T-helper 1 cell treated with Interleukin-12 subunit alpha and Interleukin-12 subunit beta and Interleukin-4 antibody, amounts not matched to agents 30 μg/mL and 1 μg/mL, for 36 hours (primary cell): ENCODE results near the gene ATP11C.
"Not testable (repeated sequence)": the region's sequence is repeated elsewhere in the genome, so short reads cannot be mapped to it uniquely, and the experiment has no call there.

Source experiments
- H3K27ac Mint-ChIP-seq: one replicate; pipeline ENCODE4 v1.8.0; 2021; ENCODE audit warnings: mild to moderate bottlenecking, mixed read lengths
- H3K27me3 Mint-ChIP-seq: one replicate; pipeline ENCODE4 v1.8.0; 2021; ENCODE audit warnings: low read depth, mixed read lengths
- H3K36me3 Mint-ChIP-seq: one replicate; pipeline ENCODE4 v1.8.0; 2021; ENCODE audit warnings: low read depth, mixed read lengths
- H3K4me1 Mint-ChIP-seq: one replicate; pipeline ENCODE4 v1.8.0; 2021; ENCODE audit warnings: low read depth, mixed read lengths
- H3K4me3 Mint-ChIP-seq: one replicate; pipeline ENCODE4 v1.8.0; 2021; ENCODE audit warnings: mild to moderate bottlenecking, moderate library complexity, mixed read lengths
- H3K9me3 Mint-ChIP-seq: one replicate; pipeline ENCODE4 v1.8.0; 2021; ENCODE audit warnings: mixed read lengths

The ATP11C gene

DNA sequence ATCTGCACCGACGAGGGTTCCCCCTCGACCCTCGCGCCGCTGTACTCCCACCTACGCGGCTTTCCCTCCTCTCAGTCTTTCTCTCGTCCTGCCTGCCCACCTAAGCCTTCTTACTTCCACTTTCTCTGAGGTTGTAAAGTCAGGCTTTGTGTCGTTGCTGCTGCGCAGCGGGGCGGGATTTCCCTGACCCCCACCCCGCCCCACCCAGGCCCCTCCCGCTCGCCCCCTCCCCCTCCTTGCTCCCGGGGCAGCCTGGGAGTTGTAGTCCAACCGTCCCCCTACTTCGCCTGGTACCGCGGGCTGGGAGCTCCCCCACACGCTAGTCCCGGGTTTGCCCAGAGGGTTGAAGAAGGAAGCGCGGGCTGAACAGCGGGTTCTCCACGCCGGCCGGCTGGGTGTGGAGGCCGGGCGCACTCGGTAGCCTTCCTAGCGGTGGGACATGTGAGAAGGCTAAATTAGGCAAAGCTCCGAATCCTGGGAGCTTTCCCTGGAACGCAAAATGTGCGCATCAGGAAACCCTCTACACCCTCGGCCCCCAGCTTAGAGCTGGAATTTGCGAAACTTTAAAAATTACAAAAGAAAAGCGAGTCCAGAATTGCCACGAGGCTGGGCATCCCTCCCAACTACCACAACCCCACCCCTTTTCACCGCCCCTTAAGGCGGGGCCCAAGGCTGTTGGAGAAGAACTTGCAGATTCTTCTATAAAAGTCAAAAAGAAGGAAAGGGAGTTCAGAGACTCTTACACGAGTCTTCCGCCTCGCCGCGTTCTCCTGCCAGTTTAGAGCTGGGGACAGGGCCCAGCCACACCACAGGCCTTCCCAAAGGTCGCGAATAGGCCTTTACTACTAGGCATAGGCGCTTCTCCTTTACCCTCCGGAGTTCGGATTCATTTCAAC lies at the start of gene ATP11C:
TSS of gene ATP11C (minus strand) at position 153 of the 896 bp plus-strand sequence. CDS start 1,011 bp downstream, outside the sequence.
- H3K36me3 Mint-ChIP-seq: peaks cover 2% of the 10 kb centered on the region
- no peaks in the 10 kb centered on the region for H3K9me3 Mint-ChIP-seq
- H3K27ac Mint-ChIP-seq: peak within 1 kb of the TSS; percentile 98
- H3K4me3 Mint-ChIP-seq: peak within 1 kb of the TSS; percentile 96
- H3K4me1 Mint-ChIP-seq: peaks cover 15% of the 10 kb centered on the region
- H3K27me3 Mint-ChIP-seq: peaks cover 6% of the 10 kb centered on the region

DNA sequence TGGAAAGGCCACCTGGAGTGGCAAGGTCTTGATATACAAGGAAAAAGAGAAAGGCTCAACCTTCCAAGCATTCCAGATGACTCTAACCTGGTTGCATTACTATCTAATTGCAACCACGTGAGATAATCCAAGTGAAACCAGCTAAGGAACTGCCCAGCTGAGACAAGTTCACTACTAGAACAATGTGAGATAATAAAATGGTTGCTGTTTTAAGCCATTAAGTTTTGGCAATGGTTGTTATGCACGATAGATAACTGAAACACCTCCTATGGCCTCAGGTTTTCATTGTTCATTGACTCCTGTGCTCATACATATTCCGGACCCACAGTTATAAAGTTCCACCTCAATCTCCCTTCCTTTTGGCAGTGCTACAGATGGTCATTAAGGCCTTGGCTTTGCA lies 41.6 kb upstream of the ATP11C start:
- Mint-ChIP-seq H3K4me1 (no peaks in the 10 kb centered on the region), H3K27me3 (peaks cover 15% of the 10 kb centered on the region), H3K36me3 (no peaks in the 10 kb centered on the region), H3K4me3 (no peak overlapping the region), H3K9me3 (no peaks in the 10 kb centered on the region), H3K27ac (no peak overlapping the region)

DNA sequence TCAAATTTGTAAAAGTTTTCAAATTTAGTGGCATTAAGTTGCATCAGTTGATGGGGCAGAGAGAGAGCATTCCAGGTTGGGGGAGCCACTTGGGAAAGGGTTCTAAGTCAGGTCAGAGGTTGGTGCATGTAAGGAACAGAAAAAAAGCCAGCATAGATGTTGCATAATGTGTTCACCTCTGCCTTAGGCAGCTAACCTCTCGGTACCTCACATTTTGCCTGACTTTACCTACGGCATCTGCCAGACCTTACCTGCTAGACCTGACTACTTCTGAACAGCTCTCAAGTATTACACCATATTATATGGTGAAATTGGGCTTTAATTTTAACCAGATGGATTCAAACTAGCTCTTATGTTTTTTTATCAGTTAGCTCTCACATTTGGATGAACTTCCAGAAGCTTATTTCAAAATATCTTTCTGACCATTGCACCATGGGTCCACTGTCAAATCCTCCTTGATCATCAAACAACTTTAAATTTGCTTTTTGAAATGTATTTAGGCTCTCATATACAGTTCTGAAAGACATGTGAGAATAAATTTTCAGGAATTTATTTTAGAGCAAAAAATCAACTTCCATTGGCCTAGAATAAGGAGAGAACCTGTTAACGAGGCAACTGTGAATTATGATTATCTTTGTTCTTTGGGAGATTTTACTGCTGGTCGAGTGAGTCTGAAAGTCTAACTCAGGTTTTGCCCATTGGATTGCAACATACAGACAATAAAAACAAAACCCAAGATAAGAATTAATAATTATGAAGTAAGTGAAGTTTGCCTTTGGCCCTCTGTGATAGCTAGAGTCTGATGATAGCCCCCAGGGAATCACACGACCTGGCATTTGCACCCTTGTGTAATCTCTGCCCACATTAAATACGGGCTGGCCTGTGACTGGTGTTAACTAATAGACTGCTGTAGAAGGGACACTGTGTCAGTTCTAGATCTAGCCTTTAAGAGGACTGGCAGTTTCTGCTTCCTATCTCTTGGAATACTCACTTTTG lies 40.1 kb upstream of the ATP11C start:
- no peaks in the 10 kb centered on the region for H3K4me1 Mint-ChIP-seq
- H3K4me3 Mint-ChIP-seq: no peak overlapping the region
- no peaks in the 10 kb centered on the region for H3K9me3 Mint-ChIP-seq
- no peak overlapping the region for H3K27ac Mint-ChIP-seq
- no peaks in the 10 kb centered on the region for H3K36me3 Mint-ChIP-seq
- H3K27me3 Mint-ChIP-seq: peaks cover 15% of the 10 kb centered on the region

DNA sequence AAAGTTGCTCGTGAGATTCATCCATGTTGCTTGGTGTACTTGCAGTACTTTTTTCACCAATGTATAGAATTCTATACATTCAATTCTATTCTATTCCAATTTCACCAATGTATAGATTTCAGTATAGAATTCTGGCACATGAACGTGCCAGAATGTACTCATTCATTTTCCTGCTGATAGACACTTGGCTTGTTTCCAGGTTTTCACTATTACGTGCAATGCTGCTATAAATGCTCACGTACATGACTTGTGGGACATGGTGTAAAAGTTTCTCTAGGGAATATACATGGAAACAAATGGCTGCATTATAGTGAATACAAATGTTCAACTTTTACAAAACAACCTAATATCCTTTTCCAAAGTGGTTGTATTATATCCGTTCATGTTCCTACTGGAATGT lies 39.3 kb upstream of the ATP11C start:
- no peaks in the 10 kb centered on the region for H3K9me3 Mint-ChIP-seq
- no peaks in the 10 kb centered on the region for H3K4me1 Mint-ChIP-seq
- peaks cover 15% of the 10 kb centered on the region for H3K27me3 Mint-ChIP-seq
- no peaks in the 10 kb centered on the region for H3K36me3 Mint-ChIP-seq
- no peak overlapping the region for H3K4me3 Mint-ChIP-seq
- no peak overlapping the region for H3K27ac Mint-ChIP-seq

DNA sequence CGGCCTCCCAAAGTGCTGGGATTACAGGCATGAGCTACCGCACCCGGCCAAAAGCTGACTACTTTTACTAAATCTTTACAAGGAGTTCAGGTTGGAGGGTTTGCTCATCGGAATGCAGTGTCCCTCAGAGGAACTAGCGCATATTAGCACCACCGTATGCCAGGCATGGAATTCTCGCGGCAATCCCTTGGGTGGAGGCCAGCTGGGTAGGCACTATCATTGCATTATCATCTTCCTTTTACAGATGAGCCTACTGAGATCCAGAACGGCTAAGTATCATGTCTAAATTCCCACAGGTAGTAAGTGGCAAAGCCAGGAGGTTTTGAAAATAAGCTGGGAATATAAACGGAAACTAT lies 38.5 kb upstream of the ATP11C start:
- no peaks in the 10 kb centered on the region for H3K9me3 Mint-ChIP-seq
- no peaks in the 10 kb centered on the region for H3K4me1 Mint-ChIP-seq

DNA sequence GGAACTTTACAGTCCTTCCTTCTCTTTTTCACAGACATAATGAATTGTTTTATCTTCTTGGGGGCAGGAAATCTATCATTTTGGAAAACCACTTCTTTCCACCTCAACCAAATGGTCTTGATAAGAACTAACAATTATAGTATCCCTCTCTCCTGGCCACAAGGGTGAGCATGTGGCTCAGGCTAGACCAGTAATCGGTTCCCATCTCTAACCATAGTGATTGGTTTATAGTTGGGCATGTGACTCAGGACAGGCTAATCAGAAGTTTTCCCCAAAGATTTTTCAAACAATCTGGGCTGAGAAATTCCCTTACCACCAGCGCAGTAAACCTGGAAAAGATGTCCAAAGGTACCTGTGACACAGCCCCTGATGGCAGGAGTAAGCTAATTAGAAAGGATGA lies 36.4 kb upstream of the ATP11C start:
- Mint-ChIP-seq H3K27ac (no peak overlapping the region), H3K4me1 (no peaks in the 10 kb centered on the region), H3K27me3 (peaks cover 15% of the 10 kb centered on the region), H3K36me3 (no peaks in the 10 kb centered on the region), H3K4me3 (no peak overlapping the region), H3K9me3 (no peaks in the 10 kb centered on the region)

More for the DNA sequence above, 38.5 kb upstream of the ATP11C start:
- no peaks in the 10 kb centered on the region for H3K36me3 Mint-ChIP-seq
- no peak overlapping the region for H3K4me3 Mint-ChIP-seq
- H3K27me3 Mint-ChIP-seq: peaks cover 15% of the 10 kb centered on the region
- H3K27ac Mint-ChIP-seq: no peak overlapping the region

DNA sequence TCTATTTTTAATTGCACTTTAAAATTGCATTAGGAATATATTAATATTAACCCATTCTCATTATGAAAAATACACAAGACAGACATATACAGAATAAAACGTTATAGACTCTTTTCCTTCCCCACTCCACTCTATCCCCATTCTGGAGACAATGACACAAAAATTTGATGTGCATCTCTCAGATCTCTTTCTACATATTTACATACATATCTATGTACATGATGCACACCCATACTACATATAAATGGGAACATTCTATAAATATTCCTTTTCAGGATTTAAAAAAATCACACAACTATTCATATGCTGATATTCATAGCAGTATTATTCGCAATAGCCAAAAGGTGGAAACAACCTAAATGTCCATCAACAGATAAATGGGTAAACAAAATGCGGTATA lies 34.9 kb upstream of the ATP11C start:
- no peak overlapping the region for H3K27ac Mint-ChIP-seq
- H3K27me3 Mint-ChIP-seq: peaks cover 15% of the 10 kb centered on the region
- no peaks in the 10 kb centered on the region for H3K4me1 Mint-ChIP-seq
- H3K36me3 Mint-ChIP-seq: no peaks in the 10 kb centered on the region
- H3K9me3 Mint-ChIP-seq: no peaks in the 10 kb centered on the region
- no peak overlapping the region for H3K4me3 Mint-ChIP-seq

DNA sequence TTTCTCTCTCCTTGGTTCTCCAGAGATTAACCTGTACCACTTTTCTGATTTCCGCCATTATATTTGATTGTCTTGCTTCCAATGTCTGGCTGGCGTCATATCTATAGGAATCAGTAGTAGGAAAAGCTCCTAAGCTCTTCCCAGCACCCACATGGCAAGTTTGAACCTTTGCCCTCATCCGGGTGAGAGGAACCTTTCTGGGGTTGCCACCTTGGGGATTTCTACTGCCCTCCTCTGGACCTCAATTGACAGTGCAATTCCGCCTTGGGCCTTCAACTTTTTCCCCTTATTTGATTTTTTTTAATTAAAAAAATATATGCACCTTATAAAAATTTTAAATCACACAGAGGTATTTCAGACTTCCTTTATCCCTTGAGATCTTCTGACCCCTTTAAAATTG lies 34.4 kb upstream of the ATP11C start:
- no peaks in the 10 kb centered on the region for H3K9me3 Mint-ChIP-seq
- no peak overlapping the region for H3K27ac Mint-ChIP-seq
- H3K36me3 Mint-ChIP-seq: no peaks in the 10 kb centered on the region
- H3K4me1 Mint-ChIP-seq: no peaks in the 10 kb centered on the region
- H3K27me3 Mint-ChIP-seq: peaks cover 15% of the 10 kb centered on the region
- no peak overlapping the region for H3K4me3 Mint-ChIP-seq

DNA sequence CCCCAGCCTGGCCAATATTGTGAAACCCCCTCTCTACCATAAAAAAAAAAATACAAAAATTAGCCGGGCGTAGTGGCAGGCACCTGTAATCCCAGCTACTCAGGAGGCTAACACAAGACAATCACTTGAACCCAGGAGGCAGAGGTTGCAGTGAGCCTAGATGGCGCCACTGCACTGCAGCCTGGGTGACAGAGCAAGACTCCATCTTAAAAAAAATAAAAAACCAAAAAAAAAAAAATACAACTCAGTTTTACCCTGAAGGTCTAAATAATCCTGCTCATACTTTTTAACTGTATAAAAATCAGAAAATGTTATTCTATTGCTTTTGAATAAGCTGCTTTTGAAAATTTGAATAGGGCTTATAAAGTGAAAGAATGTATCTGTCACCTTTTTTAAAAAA lies 33.3 kb upstream of the ATP11C start:
- H3K4me3 Mint-ChIP-seq, H3K27ac Mint-ChIP-seq, H3K4me1 Mint-ChIP-seq, H3K36me3 Mint-ChIP-seq, H3K9me3 Mint-ChIP-seq: not testable (repeated sequence)
- H3K27me3 Mint-ChIP-seq: peaks cover 10% of the 10 kb centered on the region

DNA sequence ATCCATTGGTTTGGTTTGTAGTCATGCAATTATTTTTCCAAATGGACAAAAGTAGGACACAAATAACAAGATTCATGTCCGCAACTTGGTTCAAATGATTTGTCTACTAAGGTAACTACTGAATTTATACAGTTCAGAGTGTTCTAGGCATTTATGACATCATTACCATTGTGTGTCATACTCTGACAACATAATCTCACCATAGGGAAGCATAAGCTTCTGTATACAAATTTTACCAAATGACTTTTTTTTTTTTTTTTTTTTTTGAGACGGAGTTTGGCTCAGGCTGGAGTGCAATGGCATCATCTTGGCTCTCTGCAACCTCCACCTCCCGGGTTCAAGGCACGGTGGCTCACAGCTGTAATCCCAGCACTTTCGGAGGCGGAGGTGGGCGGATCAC lies 32.6 kb upstream of the ATP11C start, which contains the start of gene CXorf66:
TSS of gene CXorf66 (minus strand) at position 101 of the 400 bp plus-strand sequence. CDS start at position 76, 25 bp downstream.
- Mint-ChIP-seq H3K36me3 (no peaks in the 10 kb centered on the region), H3K4me1 (no peaks in the 10 kb centered on the region), H3K9me3 (no peaks in the 10 kb centered on the region), H3K4me3 (no peak within 1 kb of the TSS), H3K27me3 (peaks cover 5% of the 10 kb centered on the region), H3K27ac (no peak within 1 kb of the TSS)

DNA sequence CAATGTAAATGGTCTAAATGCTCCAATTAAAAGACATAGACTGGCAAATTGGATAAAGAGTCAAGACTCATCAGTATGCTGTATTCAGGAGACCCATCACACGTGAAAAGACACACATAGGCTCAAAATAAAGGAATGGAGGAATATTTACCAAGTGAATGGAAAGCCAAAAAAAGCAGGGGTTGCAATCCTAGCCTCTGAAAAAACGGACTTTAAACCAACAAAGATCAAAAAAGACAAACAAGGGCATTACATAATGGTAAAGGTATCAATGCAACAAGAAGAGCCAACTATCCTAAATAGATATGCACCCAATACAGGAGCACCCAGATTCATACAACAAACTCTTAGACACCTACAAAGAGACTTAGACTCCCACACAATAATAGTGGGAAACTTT lies 28.2 kb upstream of the ATP11C start:
- H3K4me3 Mint-ChIP-seq, H3K27me3 Mint-ChIP-seq, H3K4me1 Mint-ChIP-seq, H3K36me3 Mint-ChIP-seq, H3K27ac Mint-ChIP-seq, H3K9me3 Mint-ChIP-seq: not testable (repeated sequence)

DNA sequence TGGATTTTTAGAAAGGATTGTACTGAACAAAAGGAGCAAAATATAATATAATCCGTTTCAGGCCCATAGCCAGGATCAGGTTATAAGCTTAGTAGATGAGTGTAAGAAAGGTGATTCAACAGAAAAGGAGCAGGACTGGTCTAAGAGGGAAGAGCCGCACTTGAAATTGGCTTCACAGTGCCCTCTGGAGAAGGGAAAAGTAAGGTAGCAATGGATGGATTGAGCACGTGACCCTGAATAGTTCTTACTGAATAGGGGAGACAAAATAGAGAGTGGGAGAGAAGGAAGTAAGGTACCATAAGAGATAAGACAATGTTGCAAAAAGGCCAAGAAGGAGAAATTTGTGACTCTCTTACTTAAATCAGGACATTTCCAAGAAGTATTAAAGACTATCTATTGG lies 16.9 kb upstream of the ATP11C start:
- Mint-ChIP-seq H3K27ac (no peak overlapping the region), H3K36me3 (no peaks in the 10 kb centered on the region), H3K4me1 (no peaks in the 10 kb centered on the region), H3K27me3 (no peaks in the 10 kb centered on the region), H3K4me3 (no peak overlapping the region), H3K9me3 (no peaks in the 10 kb centered on the region)

DNA sequence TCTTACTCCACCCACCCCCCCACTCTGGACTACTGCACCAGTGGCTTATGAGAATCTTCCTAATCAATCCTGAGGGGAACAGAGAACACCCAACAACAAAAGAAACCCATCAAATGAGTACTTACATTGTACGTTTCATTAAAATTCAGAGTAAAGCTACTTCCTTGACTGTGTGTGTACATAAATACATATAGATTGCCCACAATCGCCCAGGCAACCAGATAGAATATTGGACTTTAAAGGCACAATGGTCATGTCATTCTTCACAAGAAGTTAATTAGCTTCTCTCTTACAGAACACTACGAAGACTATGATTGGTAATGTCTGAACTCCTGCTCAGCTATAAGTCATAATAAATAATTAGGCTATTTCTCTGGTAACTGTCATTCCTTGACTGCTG lies 12.2 kb upstream of the ATP11C start:
- no peak overlapping the region for H3K4me3 Mint-ChIP-seq
- no peaks in the 10 kb centered on the region for H3K9me3 Mint-ChIP-seq

DNA sequence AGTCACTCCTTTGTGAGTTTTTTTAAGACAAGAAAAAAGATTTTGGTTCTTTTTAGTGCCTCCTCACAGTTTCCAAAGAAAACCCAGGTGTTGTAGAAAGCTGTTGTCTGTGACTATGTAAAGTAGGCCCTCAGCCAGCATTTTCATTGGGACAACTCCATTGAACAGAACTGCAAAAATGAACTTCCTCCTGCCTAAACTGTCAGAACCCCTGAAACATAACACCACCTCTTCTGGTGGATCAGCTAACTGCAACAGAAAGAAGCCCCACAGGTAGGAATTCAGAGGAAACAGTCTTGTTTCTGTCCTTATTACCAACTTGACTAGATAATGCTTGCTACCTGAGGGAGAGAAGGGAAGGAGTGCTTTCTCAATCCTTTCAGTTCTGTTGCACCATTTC lies 3.4 kb upstream of the ATP11C start:
- Mint-ChIP-seq H3K9me3 (no peaks in the 10 kb centered on the region), H3K27ac (no peak overlapping the region), H3K4me3 (no peak overlapping the region), H3K27me3 (no peaks in the 10 kb centered on the region), H3K36me3 (no peaks in the 10 kb centered on the region), H3K4me1 (peaks cover 5% of the 10 kb centered on the region)

More for the DNA sequence above, 12.2 kb upstream of the ATP11C start:
- H3K4me1 Mint-ChIP-seq: no peaks in the 10 kb centered on the region
- no peak overlapping the region for H3K27ac Mint-ChIP-seq
- peaks cover 10% of the 10 kb centered on the region for H3K27me3 Mint-ChIP-seq
- no peaks in the 10 kb centered on the region for H3K36me3 Mint-ChIP-seq
